HepG2 (cell line): ENCODE data around the gene SLC6A12. TPM values are rescaled to one million over a fixed set of nuclear protein-coding genes. Genes with fewer than 3 reads are reported as not detected.

Experiments used
- ATAC-seq: fragments of 200-7000 bp; cut with Tn5 transposase; 3 replicates; pipeline ENCODE4 v1.9.1; 2020; ENCODE audit warnings: mild to moderate bottlenecking, moderate library complexity
- BruUV-seq: library from RNA; stranded (reverse); fragments of 400-500 nt; replicated peaks from 2 replicates; lab custom pipeline; 2021; lab: Mats Ljungman, UMichigan
- CTCF ChIA-PET: fragments of 300-600 bp; formaldehyde crosslinking; extraction: SDS; loops from one replicate; lab custom pipeline; 2021; ENCODE audit warnings: low total read pairs, inconsistent platforms, low intra/inter-chr PET ratio; lab: Yijun Ruan, JAX
- POLR2A ChIA-PET: fragments of 350-600 bp; sonication (Branson Sonifier 250); formaldehyde crosslinking; loops from one replicate; lab custom pipeline; 2020; ENCODE audit warnings: antibody characterized with exemption, inconsistent platforms; lab: Yijun Ruan, JAX
- DNase-seq: peaks from one replicate; pipeline ENCODE4 v3.0.0-alpha.2; 2015; ENCODE audit warnings: low spot score
- FAIRE-seq: peaks from 3 replicates; lab custom pipeline; 2011; peaks lifted over from hg19 to GRCh38; lab: Jason Lieb, UNC
- H2AFZ ChIP-seq: one replicate; pipeline ENCODE4 v1.6.1; 2011; ENCODE audit warnings: low read length, inconsistent platforms
- H3K27ac ChIP-seq: fragments of 300-600 bp; 3 replicates; pipeline ENCODE4 v1.8.0; 2011; ENCODE audit warnings: mixed run types, mild to moderate bottlenecking, mixed read lengths, low read length, inconsistent platforms; ENCODE audit not compliant: insufficient read depth; ENCODE audit errors: extremely low read length
- H3K27me3 ChIP-seq, 2 experiments: fragments of 200-600 bp in 1 of 2; 2 replicates in 1 of 2; 3 replicates in 1 of 2; pipeline versions ENCODE4 v1.6.0 to v1.8.0; 2011; ENCODE audit warnings: low read length in 2 of 2, mild to moderate bottlenecking in 2 of 2, moderate library complexity in 2 of 2, inconsistent platforms in 1 of 2; ENCODE audit not compliant: insufficient read depth in 2 of 2, control insufficient read depth in 1 of 2
- H3K36me3 ChIP-seq, 2 experiments: fragments of 200-600 bp in 1 of 2; replicated peaks in 1 of 2; 2 replicates in 1 of 2; 3 replicates in 1 of 2; pipeline versions ENCODE4 v1.5.1 to v1.8.0; 2011; ENCODE audit warnings: low read length in 2 of 2, inconsistent platforms in 1 of 2; ENCODE audit not compliant: insufficient read depth in 2 of 2, control insufficient read depth in 1 of 2
- H3K4me1 ChIP-seq: 2 replicates; pipeline ENCODE4 v1.5.1; 2012; ENCODE audit warnings: low read length, inconsistent platforms; ENCODE audit not compliant: insufficient read depth
- H3K4me2 ChIP-seq: 2 replicates; pipeline ENCODE4 v1.6.0; 2011; ENCODE audit warnings: low read depth, low read length, inconsistent platforms
- H3K4me3 ChIP-seq, 3 experiments: fragments of 200-600 bp in 1 of 3; sonication (generic), shearing (Covaris generic) in 1 of 3; replicated peaks in 1 of 3; 2 replicates each; pipeline ENCODE4 v1.5.1; 2011 to 2016; ENCODE audit warnings: low read length in 3 of 3, inconsistent platforms in 2 of 3, low read depth in 2 of 3, mild to moderate bottlenecking in 2 of 3, control low read depth in 1 of 3, mixed read lengths in 1 of 3; ENCODE audit not compliant: insufficient read depth in 1 of 3
- H3K79me2 ChIP-seq: one replicate; pipeline ENCODE4 v1.6.1; 2011; ENCODE audit warnings: low read length, inconsistent platforms; ENCODE audit not compliant: insufficient read depth
- H3K9ac ChIP-seq: 2 replicates; pipeline ENCODE4 v1.6.0; 2011; ENCODE audit warnings: mild to moderate bottlenecking, low read depth, low read length, inconsistent platforms; ENCODE audit not compliant: insufficient read depth
- H3K9me3 ChIP-seq: 2 replicates; pipeline ENCODE4 v1.5.1; 2012; ENCODE audit warnings: mild to moderate bottlenecking, low read length
- H4K20me1 ChIP-seq: 2 replicates; pipeline ENCODE4 v1.6.0; 2011; ENCODE audit warnings: inconsistent platforms, mild to moderate bottlenecking, low read length, moderate library complexity; ENCODE audit not compliant: insufficient read depth
- AKAP8 ChIP-seq: sonication (generic); formaldehyde crosslinking; IDR thresholded peaks from 2 replicates; pipeline ENCODE4 v1.5.1; 2020; ENCODE audit warnings: mild to moderate bottlenecking, missing genetic modification reagents
- HMG20A ChIP-seq: IDR thresholded peaks from 2 replicates; pipeline ENCODE4 v1.6.1; 2016; ENCODE audit warnings: borderline replicate concordance
- NFATC3 ChIP-seq: sonication (generic); formaldehyde crosslinking; IDR thresholded peaks from 2 replicates; pipeline ENCODE4 v1.5.1; 2020; ENCODE audit warnings: mild to moderate bottlenecking, missing genetic modification reagents
- ZFP82 ChIP-seq: sonication (generic); formaldehyde crosslinking; IDR thresholded peaks from 2 replicates; pipeline ENCODE4 v1.5.1; 2020; ENCODE audit warnings: mild to moderate bottlenecking, missing genetic modification reagents, borderline replicate concordance
- ZNF644 ChIP-seq: IDR thresholded peaks from 2 replicates; pipeline ENCODE4 v1.6.1; 2016; ENCODE audit warnings: low read depth
- WGBS: methylation state at CpG from one replicate; pipeline ENCODE4 v1.1.6; 2017; ENCODE audit warnings: low lambda C conversion rate; 5-methylcytosine and 5-hydroxymethylcytosine counted together
- in situ Hi-C: cut with HindIII; loops from 2 replicates; pipeline ENCODE4 v1.10.0; 2017; ENCODE audit warnings: low pct_unique_long_range_greater_than_20kb; ENCODE audit not compliant: extremely low pct_ligation_motif_present
- intact Hi-C: fragments of 100-400 bp; cut with micrococcal nuclease; formaldehyde crosslinking; loops from one replicate; pipeline ENCODE4 v1.10.0; 2022; ENCODE audit not compliant: unreplicated experiment
- polyA plus RNA-seq, 8 experiments: library from polyadenylated mRNA; depleted of rRNA in 3 of 8; stranded (reverse) in 7 of 8; unstranded in 1 of 8; fragments of >200 nt; fragmentation: Illumina TruSeq in 4 of 8; extraction: Trizol in 4 of 8; gene quantifications; 2 replicates each; pipeline versions ENCODE4 v1.2.1 to v1.2.3, GENCODE V29; 2011 to 2016; ENCODE audit warnings: low read depth in 4 of 8, missing spikeins in 1 of 8, mixed read lengths in 1 of 8; ENCODE audit not compliant: insufficient read depth in 1 of 8
- total RNA-seq, 5 experiments: library from RNA; depleted of rRNA; stranded (reverse); fragments of >200 nt; fragmentation: Illumina TruSeq; extraction: Trizol; gene quantifications; 2 replicates each; pipeline ENCODE4 v1.2.3, GENCODE V29; 2016; ENCODE audit warnings: low read depth in 1 of 5
- TF ChIP-seq, protein P1 (sequence below): sonication (generic); formaldehyde crosslinking; IDR thresholded peaks from 2 replicates; pipeline ENCODE4 v1.5.0; 2020; ENCODE audit warnings: mild to moderate bottlenecking, missing genetic modification reagents
- TF ChIP-seq, protein P2 (sequence below): sonication (generic); formaldehyde crosslinking; IDR thresholded peaks from 2 replicates; pipeline ENCODE4 v1.4.0; 2020; ENCODE audit warnings: missing genetic modification reagents
- TF ChIP-seq, protein P3 (sequence below): sonication (generic); formaldehyde crosslinking; IDR thresholded peaks from 2 replicates; pipeline ENCODE4 v1.5.0; 2020; ENCODE audit warnings: missing genetic modification reagents

The SLC6A12 gene
- total and polyA plus RNA-seq, 2 of the 13 experiments (the other 11 are each of a cell fraction or from before 2014, with no cell fraction given): 3.7 to 18.8 TPM

DNA sequence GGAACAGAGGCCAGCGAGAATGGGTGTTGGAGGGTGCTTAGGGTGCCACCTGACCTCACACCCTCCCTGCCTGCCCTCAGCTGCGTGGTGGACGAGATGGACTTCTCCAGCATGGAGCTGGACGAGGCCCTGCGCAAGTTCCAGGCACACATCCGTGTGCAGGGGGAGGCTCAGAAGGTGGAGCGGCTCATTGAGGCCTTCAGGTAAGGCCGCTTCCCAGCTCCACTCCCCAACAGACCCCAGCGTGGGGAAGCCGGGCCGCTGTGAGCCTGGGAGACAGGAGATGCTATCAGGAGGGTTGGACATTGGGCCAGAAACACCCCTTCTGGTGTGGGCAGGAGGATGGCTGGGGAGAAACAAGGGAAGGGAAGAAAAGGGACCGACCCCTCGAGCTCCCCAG lies 57.0 kb downstream of the SLC6A12 start (continued):
- TF ChIP-seq, protein P1, sequence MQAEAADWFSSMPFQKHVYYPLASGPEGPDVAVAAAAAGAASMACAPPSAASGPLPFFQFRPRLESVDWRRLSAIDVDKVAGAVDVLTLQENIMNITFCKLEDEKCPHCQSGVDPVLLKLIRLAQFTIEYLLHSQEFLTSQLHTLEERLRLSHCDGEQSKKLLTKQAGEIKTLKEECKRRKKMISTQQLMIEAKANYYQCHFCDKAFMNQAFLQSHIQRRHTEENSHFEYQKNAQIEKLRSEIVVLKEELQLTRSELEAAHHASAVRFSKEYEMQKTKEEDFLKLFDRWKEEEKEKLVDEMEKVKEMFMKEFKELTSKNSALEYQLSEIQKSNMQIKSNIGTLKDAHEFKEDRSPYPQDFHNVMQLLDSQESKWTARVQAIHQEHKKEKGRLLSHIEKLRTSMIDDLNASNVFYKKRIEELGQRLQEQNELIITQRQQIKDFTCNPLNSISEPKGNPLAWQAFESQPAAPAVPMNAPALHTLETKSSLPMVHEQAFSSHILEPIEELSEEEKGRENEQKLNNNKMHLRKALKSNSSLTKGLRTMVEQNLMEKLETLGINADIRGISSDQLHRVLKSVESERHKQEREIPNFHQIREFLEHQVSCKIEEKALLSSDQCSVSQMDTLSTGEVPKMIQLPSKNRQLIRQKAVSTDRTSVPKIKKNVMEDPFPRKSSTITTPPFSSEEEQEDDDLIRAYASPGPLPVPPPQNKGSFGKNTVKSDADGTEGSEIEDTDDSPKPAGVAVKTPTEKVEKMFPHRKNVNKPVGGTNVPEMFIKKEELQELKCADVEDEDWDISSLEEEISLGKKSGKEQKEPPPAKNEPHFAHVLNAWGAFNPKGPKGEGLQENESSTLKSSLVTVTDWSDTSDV (CRISPR knock-in tag): no peak
- no peak for TF ChIP-seq HMG20A

DNA sequence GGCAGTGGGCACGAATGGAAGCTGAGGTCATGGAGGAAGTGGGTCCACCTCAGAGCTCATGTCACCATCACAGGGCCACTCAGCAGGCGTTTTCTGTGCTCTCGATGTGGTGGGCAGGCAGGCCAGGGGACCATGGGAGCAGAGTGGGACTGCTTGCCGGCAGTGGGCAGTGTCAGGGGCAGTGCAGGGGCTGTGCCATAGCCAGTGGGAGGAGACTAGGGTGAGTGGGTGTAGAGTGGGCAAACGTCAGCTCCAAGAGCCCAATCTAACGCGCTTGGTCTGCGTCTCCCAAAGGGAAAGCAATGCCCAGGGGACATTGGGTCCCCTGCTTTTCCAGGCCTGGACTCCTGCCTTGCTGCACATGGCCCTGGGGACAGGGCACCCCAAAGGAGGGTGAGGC lies 58.3 kb downstream of the SLC6A12 start:
- H3K27me3 ChIP-seq: peaks cover 9 to 40% of the 10 kb centered on the region in 2 experiments; a peak in 4 of 5 replicates
- FAIRE-seq: no peak
- H3K9me3 ChIP-seq: no peaks in the 10 kb centered on the region
- in situ Hi-C loops (no loop called here), intact Hi-C loops (no loop called here)
- no peaks in the 10 kb centered on the region for H3K79me2 ChIP-seq
- DNase-seq: no peak
- no peaks in the 10 kb centered on the region for H3K36me3 ChIP-seq
- ChIA-PET POLR2A (no interaction called here), CTCF (no interaction called here)
- WGBS: 5% methylated on average over 4 of the region's 8 CpGs
- no peak overlapping the region for H2AFZ ChIP-seq
- ATAC-seq: no peak
- peaks cover 11% of the 10 kb centered on the region for H3K4me1 ChIP-seq
- no peak overlapping the region for H3K27ac ChIP-seq
- no peak overlapping the region for H3K4me2 ChIP-seq
- H3K4me3 ChIP-seq: no peak overlapping the region
- H3K9ac ChIP-seq: no peak overlapping the region
- TF ChIP-seq ZNF644 (no peak), AKAP8 (CRISPR knock-in tag) (no peak)
- no TSS peak for BruUV-seq
- no peaks in the 10 kb centered on the region for H4K20me1 ChIP-seq

DNA sequence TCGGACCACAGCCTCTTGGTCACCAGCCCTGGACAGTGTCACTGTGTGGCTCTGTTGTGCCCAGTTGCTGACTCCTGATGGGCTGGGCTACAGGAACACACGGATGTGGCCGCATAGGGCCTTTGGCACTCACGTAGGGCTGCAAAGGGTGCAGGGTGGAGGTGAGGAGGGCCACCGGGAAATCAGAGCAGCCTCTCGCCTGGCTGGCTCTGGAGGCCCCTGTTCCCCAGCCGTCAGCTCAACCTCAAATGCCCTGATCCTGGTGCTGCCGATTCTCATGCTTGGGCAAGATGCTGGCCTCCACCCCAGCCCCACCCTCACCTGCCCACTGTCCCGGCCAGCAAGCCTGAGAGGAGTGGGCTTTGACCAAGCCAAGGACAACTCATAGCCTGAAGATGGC lies 59.0 kb downstream of the SLC6A12 start:
- no peak overlapping the region for H3K9ac ChIP-seq
- H3K4me3 ChIP-seq: no peak overlapping the region
- no peaks in the 10 kb centered on the region for H3K9me3 ChIP-seq
- DNase-seq: no peak
- FAIRE-seq: no peak
- no peak overlapping the region for H3K4me2 ChIP-seq
- POLR2A ChIA-PET: no interaction called here
- no peaks in the 10 kb centered on the region for H4K20me1 ChIP-seq
- H3K36me3 ChIP-seq: no peaks in the 10 kb centered on the region
- BruUV-seq: no TSS peak
- no peaks in the 10 kb centered on the region for H3K79me2 ChIP-seq
- CTCF ChIA-PET: no interaction called here
- H2AFZ ChIP-seq: no peak overlapping the region
- H3K27ac ChIP-seq: no peak overlapping the region
- peaks cover 9 to 40% of the 10 kb centered on the region in 2 experiments; a peak in 4 of 5 replicates for H3K27me3 ChIP-seq
- intact Hi-C loops (no loop called here), in situ Hi-C loops (no loop called here)
- H3K4me1 ChIP-seq: peaks cover 11% of the 10 kb centered on the region
- WGBS: 22% methylated on average over 5 of the region's 9 CpGs
- ATAC-seq: no peak
- no peak for TF ChIP-seq NFATC3 (CRISPR knock-in tag)
- TF ChIP-seq, protein P2, sequence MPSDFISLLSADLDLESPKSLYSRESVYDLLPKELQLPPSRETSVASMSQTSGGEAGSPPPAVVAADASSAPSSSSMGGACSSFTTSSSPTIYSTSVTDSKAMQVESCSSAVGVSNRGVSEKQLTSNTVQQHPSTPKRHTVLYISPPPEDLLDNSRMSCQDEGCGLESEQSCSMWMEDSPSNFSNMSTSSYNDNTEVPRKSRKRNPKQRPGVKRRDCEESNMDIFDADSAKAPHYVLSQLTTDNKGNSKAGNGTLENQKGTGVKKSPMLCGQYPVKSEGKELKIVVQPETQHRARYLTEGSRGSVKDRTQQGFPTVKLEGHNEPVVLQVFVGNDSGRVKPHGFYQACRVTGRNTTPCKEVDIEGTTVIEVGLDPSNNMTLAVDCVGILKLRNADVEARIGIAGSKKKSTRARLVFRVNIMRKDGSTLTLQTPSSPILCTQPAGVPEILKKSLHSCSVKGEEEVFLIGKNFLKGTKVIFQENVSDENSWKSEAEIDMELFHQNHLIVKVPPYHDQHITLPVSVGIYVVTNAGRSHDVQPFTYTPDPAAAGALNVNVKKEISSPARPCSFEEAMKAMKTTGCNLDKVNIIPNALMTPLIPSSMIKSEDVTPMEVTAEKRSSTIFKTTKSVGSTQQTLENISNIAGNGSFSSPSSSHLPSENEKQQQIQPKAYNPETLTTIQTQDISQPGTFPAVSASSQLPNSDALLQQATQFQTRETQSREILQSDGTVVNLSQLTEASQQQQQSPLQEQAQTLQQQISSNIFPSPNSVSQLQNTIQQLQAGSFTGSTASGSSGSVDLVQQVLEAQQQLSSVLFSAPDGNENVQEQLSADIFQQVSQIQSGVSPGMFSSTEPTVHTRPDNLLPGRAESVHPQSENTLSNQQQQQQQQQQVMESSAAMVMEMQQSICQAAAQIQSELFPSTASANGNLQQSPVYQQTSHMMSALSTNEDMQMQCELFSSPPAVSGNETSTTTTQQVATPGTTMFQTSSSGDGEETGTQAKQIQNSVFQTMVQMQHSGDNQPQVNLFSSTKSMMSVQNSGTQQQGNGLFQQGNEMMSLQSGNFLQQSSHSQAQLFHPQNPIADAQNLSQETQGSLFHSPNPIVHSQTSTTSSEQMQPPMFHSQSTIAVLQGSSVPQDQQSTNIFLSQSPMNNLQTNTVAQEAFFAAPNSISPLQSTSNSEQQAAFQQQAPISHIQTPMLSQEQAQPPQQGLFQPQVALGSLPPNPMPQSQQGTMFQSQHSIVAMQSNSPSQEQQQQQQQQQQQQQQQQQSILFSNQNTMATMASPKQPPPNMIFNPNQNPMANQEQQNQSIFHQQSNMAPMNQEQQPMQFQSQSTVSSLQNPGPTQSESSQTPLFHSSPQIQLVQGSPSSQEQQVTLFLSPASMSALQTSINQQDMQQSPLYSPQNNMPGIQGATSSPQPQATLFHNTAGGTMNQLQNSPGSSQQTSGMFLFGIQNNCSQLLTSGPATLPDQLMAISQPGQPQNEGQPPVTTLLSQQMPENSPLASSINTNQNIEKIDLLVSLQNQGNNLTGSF (CRISPR knock-in tag): no peak
- TF ChIP-seq, protein P3, sequence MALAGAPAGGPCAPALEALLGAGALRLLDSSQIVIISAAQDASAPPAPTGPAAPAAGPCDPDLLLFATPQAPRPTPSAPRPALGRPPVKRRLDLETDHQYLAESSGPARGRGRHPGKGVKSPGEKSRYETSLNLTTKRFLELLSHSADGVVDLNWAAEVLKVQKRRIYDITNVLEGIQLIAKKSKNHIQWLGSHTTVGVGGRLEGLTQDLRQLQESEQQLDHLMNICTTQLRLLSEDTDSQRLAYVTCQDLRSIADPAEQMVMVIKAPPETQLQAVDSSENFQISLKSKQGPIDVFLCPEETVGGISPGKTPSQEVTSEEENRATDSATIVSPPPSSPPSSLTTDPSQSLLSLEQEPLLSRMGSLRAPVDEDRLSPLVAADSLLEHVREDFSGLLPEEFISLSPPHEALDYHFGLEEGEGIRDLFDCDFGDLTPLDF: no peak
- no peak for TF ChIP-seq ZFP82 (CRISPR knock-in tag)
